K562 (cell line): ENCODE data around the gene TTBK2.

Source experiments
- BRCA1 ChIP-seq, 2 experiments: fragments of 450-650 bp in 1 of 2; sonication (generic) in 1 of 2; formaldehyde crosslinking in 1 of 2; IDR thresholded peaks; 2 replicates each; pipeline versions ENCODE4 v1.5.0 to v1.6.1; 2017 to 2020; ENCODE audit warnings: mild to moderate bottlenecking in 1 of 2, missing genetic modification reagents in 1 of 2
- CTCF ChIP-seq, 3 experiments: IDR thresholded peaks in 2 of 3; conservative IDR thresholded peaks in 1 of 3; 2 replicates each; pipeline ENCODE4 v1.5.1; 2011 to 2012; ENCODE audit warnings: low read length in 3 of 3, mild to moderate bottlenecking in 3 of 3, control low read depth in 2 of 3, improper control_type of control experiment in 1 of 3, inconsistent platforms in 1 of 3, low read depth in 1 of 3, mixed read lengths in 1 of 3, moderate library complexity in 1 of 3; ENCODE audit not compliant: insufficient read depth in 2 of 3
- EZH2 ChIP-seq: IDR thresholded peaks from 2 replicates; pipeline ENCODE4 v1.6.1; 2012; ENCODE audit warnings: low read depth, mild to moderate bottlenecking, inconsistent platforms, low read length, borderline replicate concordance
- MCM2 ChIP-seq: fragments of 450-650 bp; IDR thresholded peaks from 2 replicates; pipeline ENCODE4 v1.6.1; 2017; ENCODE audit warnings: low read depth, mild to moderate bottlenecking
- SOX6 ChIP-seq: fragments of 450-650 bp; IDR thresholded peaks from 2 replicates; pipeline ENCODE4 v1.6.1; 2014; ENCODE audit warnings: mild to moderate bottlenecking
- TGIF2 ChIP-seq: sonication (generic); formaldehyde crosslinking; IDR thresholded peaks from 2 replicates; pipeline ENCODE4 v1.8.1; 2022; ENCODE audit warnings: mild to moderate bottlenecking, missing genetic modification reagents, moderate library complexity
- ZBTB34 ChIP-seq: fragments of 250-450 bp; sonication (Bioruptor Pico); IDR thresholded peaks from 2 replicates; pipeline ENCODE4 v1.8.0; 2021; ENCODE audit warnings: mild to moderate bottlenecking, moderate library complexity
- ZNF134 ChIP-seq: fragments of 250-450 bp; sonication (Bioruptor Pico); conservative IDR thresholded peaks from 2 replicates; pipeline ENCODE4 v1.4.0; 2020
- ZNF79 ChIP-seq: fragments of 250-450 bp; sonication (Bioruptor Pico); IDR thresholded peaks from 2 replicates; pipeline ENCODE4 v1.4.0; 2020; ENCODE audit warnings: low read depth, mild to moderate bottlenecking, moderate library complexity
- TF ChIP-seq, protein P1 (sequence below): sonication (generic); formaldehyde crosslinking; IDR thresholded peaks from 2 replicates; pipeline ENCODE4 v1.9.0; 2022; ENCODE audit warnings: mild to moderate bottlenecking, missing genetic modification reagents

DNA sequence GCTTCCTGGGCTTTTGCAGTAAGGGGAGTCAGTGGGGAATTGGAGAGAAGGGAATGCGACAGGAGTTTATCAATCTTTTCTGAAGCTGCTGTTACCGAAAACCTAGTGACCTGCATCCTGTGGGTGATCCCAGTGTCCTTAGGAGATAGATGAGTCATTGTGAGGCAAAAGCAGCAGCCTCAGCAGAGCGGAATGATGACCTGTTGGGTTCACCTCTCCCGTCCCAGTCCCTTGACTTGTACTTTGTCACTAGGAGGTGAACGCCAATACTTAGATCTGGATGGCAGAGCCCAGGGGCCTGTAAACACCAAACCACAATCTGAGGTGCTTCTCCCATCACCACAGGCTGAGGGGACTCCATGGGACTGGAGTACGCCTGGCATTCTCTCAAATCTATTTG lies 201.5 kb downstream of the TTBK2 start:
- TF ChIP-seq ZNF79 (no peak), ZNF134 (no peak), CTCF (IDR thresholded peaks at IDR 0.05 in 2 of 3, conservative IDR thresholded peaks at IDR 0.05 in 1 of 3; ENCODE audit: insufficient read depth in 2 of 3, low read depth in 1 of 3, low read length in 3 of 3) (no peak), ZBTB34 (no peak), MCM2 (no peak), SOX6 (no peak), EZH2 (no peak), BRCA1 (IDR thresholded peaks at IDR 0.05) (no peak), BRCA1 (CRISPR knock-in tag; IDR thresholded peaks at IDR 0.05) (no peak), TGIF2 (CRISPR knock-in tag) (no peak)
- TF ChIP-seq, protein P1, sequence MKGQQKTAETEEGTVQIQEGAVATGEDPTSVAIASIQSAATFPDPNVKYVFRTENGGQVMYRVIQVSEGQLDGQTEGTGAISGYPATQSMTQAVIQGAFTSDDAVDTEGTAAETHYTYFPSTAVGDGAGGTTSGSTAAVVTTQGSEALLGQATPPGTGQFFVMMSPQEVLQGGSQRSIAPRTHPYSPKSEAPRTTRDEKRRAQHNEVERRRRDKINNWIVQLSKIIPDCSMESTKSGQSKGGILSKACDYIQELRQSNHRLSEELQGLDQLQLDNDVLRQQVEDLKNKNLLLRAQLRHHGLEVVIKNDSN = no peak
